ENCODE results near the gene SEMA6B.

DNA sequence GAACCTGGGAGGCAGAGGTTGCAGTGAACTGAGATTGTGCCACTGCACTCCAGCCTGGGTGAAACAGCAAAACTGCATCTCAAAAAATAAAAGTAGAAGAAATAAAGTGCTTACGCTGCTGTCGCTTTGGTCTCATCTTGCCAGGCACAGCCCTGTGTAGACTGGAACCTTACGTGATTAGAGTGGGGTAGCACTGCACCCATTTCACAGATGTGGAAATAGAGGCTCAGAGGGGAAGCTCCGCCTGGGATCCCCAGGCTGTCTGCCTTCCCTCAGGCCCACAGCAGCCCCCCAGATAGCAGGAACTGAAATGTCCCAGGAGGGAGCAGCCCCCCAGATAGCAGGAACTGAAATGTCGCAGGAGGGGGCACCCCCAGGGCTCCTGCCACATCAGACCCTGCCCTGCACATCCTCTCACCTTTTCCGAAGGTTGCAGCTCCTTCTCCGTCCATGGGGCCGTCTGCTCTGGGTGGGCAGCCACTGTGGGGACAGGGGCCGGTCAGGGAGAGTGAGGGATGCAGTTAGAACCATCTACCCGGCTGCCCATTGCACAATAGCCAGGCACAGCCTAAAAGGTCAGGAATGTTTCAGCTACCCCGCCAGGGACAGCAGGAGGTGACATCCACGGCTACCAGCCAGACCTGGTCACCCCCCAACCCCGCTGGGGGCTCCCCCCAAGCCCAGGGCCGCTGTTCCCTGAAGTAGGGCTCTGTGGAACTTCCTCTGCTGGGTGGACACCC lies 43.1 kb downstream of the SEMA6B start:
- TF ChIP-seq EP300 (IDR thresholded peaks at IDR 0.05) = no peak
- TF ChIP-seq, protein P1, sequence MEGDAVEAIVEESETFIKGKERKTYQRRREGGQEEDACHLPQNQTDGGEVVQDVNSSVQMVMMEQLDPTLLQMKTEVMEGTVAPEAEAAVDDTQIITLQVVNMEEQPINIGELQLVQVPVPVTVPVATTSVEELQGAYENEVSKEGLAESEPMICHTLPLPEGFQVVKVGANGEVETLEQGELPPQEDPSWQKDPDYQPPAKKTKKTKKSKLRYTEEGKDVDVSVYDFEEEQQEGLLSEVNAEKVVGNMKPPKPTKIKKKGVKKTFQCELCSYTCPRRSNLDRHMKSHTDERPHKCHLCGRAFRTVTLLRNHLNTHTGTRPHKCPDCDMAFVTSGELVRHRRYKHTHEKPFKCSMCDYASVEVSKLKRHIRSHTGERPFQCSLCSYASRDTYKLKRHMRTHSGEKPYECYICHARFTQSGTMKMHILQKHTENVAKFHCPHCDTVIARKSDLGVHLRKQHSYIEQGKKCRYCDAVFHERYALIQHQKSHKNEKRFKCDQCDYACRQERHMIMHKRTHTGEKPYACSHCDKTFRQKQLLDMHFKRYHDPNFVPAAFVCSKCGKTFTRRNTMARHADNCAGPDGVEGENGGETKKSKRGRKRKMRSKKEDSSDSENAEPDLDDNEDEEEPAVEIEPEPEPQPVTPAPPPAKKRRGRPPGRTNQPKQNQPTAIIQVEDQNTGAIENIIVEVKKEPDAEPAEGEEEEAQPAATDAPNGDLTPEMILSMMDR (IDR thresholded peaks at IDR 0.05) = no peak
- no peak for TF ChIP-seq POLR2AphosphoS5 (IDR thresholded peaks at IDR 0.05)
- no peak for TF ChIP-seq POLR2A (IDR thresholded peaks at IDR 0.05)

All from stomach (tissue), 4 donors.